Prostate gland (tissue), 2 donors: Measurements from ENCODE around the gene THAP11. TPM values are rescaled to one million over a fixed set of nuclear protein-coding genes. Genes with fewer than 3 reads are reported as not detected.
"Not testable (repeated sequence)": the region's sequence is repeated elsewhere in the genome, so short reads cannot be mapped to it uniquely, and the experiment has no call there.

Experiments
- DNase-seq: peaks from one replicate; pipeline ENCODE4 v3.0.0-alpha.2; 2019; ENCODE audit warnings: low spot score
- H3K27ac ChIP-seq, 2 donors: fragments of 200-600 bp; sonication (generic); 2 replicates each; pipeline ENCODE4 v1.5.1; 2017 to 2019
- H3K27me3 ChIP-seq: fragments of 200-600 bp; sonication (generic); replicated peaks from 2 replicates; pipeline ENCODE4 v1.5.1; 2019; ENCODE audit not compliant: insufficient read depth
- H3K36me3 ChIP-seq, 2 donors: fragments of 200-600 bp; sonication (generic); 1 replicate in 1 of 2; 2 replicates in 1 of 2; pipeline versions ENCODE4 v1.5.1 to v1.8.1; 2017 to 2019
- H3K4me1 ChIP-seq: fragments of 200-600 bp; sonication (generic); replicated peaks from 2 replicates; pipeline ENCODE4 v1.5.1; 2019
- H3K4me3 ChIP-seq, 2 donors: fragments of 200-600 bp; sonication (generic); 2 replicates each; pipeline ENCODE4 v1.5.1; 2017 to 2019
- H3K9me3 ChIP-seq: fragments of 200-600 bp; sonication (generic); 2 replicates; pipeline ENCODE4 v1.5.1; 2017
- CTCF ChIP-seq, 4 experiments: fragments of 200-600 bp in 2 of 4; fragments of 450-650 bp in 2 of 4; sonication (generic) in 2 of 4; IDR thresholded peaks; 1 replicate in 3 of 4; 2 replicates in 1 of 4; pipeline ENCODE4 v1.5.1; 2016 to 2019; ENCODE audit warnings: antibody characterized with exemption in 4 of 4, mild to moderate bottlenecking in 2 of 4, moderate library complexity in 2 of 4
- POLR2A ChIP-seq: fragments of 450-650 bp; IDR thresholded peaks from one replicate; pipeline ENCODE4 v1.6.1; 2016; ENCODE audit warnings: antibody characterized with exemption, mild to moderate bottlenecking
- POLR2AphosphoS5 ChIP-seq: sonication (generic); formaldehyde crosslinking; IDR thresholded peaks from one replicate; pipeline ENCODE4 v1.6.1; 2017; ENCODE audit warnings: antibody characterized with exemption
- WGBS: methylation state at CpG from one replicate; pipeline ENCODE4 v1.1.5; 2018; 5-methylcytosine and 5-hydroxymethylcytosine counted together
- intact Hi-C: fragments of 100-400 bp; cut with DNase I; formaldehyde crosslinking; loops from one replicate; pipeline ENCODE4 v1.14.2; 2022
- total RNA-seq, 2 donors: library from RNA; depleted of rRNA; stranded (reverse); fragments of >200 nt; gene quantifications; one replicate each; pipeline ENCODE4 v1.1.0, GENCODE V29; 2016

Gene THAP11
- total RNA-seq, 2 donors from 2014 or later: 60.2 to 78.6 TPM

GRCh38 chr16:67834242-67834614, 7.9 kb upstream of the THAP11 start:
- Histone ChIP-seq H3K4me3 (peak overlapping the region; percentile 70 to 77), H3K36me3 (peaks cover 7 to 23% of the 10 kb centered on the region in 2 donors), H3K9me3 (no peaks in the 10 kb centered on the region), H3K4me1 (peaks cover 4% of the 10 kb centered on the region), H3K27me3 (no peaks in the 10 kb centered on the region), H3K27ac (no peak overlapping the region)
- 77% methylated on average over 10 of the region's 10 CpGs for WGBS
- DNase-seq: no peak
- intact Hi-C loops: no loop called here
- no peak for TF ChIP-seq POLR2AphosphoS5
- no peak for TF ChIP-seq POLR2A
- no peak for TF ChIP-seq CTCF (IDR thresholded peaks at IDR 0.05)

- intact Hi-C loops, H3K36me3 ChIP-seq, H3K4me3 ChIP-seq, DNase-seq, H3K4me1 ChIP-seq, H3K27me3 ChIP-seq, H3K9me3 ChIP-seq, H3K27ac ChIP-seq: not testable (repeated sequence)
- 91% methylated on average over 10 of the region's 10 CpGs for WGBS
Observed at GRCh38 chr16:67837190-67837589, 4.9 kb upstream of the THAP11 start.

- TF ChIP-seq POLR2AphosphoS5 (no peak), CTCF (IDR thresholded peaks at IDR 0.05) (no peak), POLR2A (no peak)
- H3K36me3 ChIP-seq: no peaks in the 10 kb centered on the region
- no peak for DNase-seq
- no peak overlapping the region for H3K27ac ChIP-seq
- intact Hi-C loops: no loop called here
- WGBS: 85% methylated on average over 2 of the region's 2 CpGs
- H3K4me3 ChIP-seq: no peak overlapping the region
- peaks cover 2% of the 10 kb centered on the region for H3K4me1 ChIP-seq
- no peaks in the 10 kb centered on the region for H3K27me3 ChIP-seq
- H3K9me3 ChIP-seq: no peaks in the 10 kb centered on the region
Observed at GRCh38 chr16:67837811-67838210, 4.3 kb upstream of the THAP11 start.

- no peak for DNase-seq
- no peaks in the 10 kb centered on the region for H3K27me3 ChIP-seq
- peaks cover 15% of the 10 kb centered on the region for H3K4me1 ChIP-seq
- intact Hi-C loops: loop anchor here (5.0 kb wide), 1 partner anchor 179 kb away; the partner anchor contains the start of genes ACD and PARD6A
- TF ChIP-seq POLR2AphosphoS5: no peak
- TF ChIP-seq POLR2A: no peak
- no peak for TF ChIP-seq CTCF (IDR thresholded peaks at IDR 0.05)
- H3K36me3 ChIP-seq: no peaks in the 10 kb centered on the region
- WGBS: 47% methylated on average over 17 of the region's 17 CpGs
- no peaks in the 10 kb centered on the region for H3K9me3 ChIP-seq
- H3K4me3 ChIP-seq: peak overlapping the region; percentile 86 to 91
- peak overlapping the region; percentile 100 for H3K27ac ChIP-seq
Observed at GRCh38 chr16:67841198-67841815, 813 bp upstream of the THAP11 start.

- WGBS: under 1% methylated on average over 39 of the region's 67 CpGs
- no peak for TF ChIP-seq POLR2A
- peak; percentile 12 for TF ChIP-seq POLR2AphosphoS5
- peak overlapping the region; percentile 100 for H3K27ac ChIP-seq
- peaks cover 15% of the 10 kb centered on the region for H3K4me1 ChIP-seq
- H3K36me3 ChIP-seq: no peaks in the 10 kb centered on the region
- peak; percentile 26 for DNase-seq
- H3K4me3 ChIP-seq: peak overlapping the region; percentile 86 to 91
- H3K27me3 ChIP-seq: no peaks in the 10 kb centered on the region
- H3K9me3 ChIP-seq: no peaks in the 10 kb centered on the region
- intact Hi-C loops: loop anchor here (5.0 kb wide), 1 partner anchor 180 kb away; the partner anchor contains the start of genes ACD and PARD6A
Observed at GRCh38 chr16:67842509-67843342, 606 bp downstream of the THAP11 start.
